Left renal pelvis (tissue), 4 donors: ENCODE data around the gene TUBA8. TPM values are rescaled to one million over a fixed set of nuclear protein-coding genes. Genes with fewer than 3 reads are reported as not detected.
"Not testable (repeated sequence)": the region's sequence is repeated elsewhere in the genome, so short reads cannot be mapped to it uniquely, and the experiment has no call there.

ENCODE experiments used
- DNase-seq, 4 donors: peaks; one replicate each; pipeline ENCODE4 v3.0.0-alpha.2; 2013; ENCODE audit warnings: low read depth in 4 of 4, low spot score in 3 of 4
- polyA plus RNA-seq, 4 donors: library from polyadenylated mRNA; unstranded; fragments of 120-200 nt; gene quantifications; one replicate each; pipeline ENCODE4 v1.2.1, GENCODE V29; 2013; ENCODE audit not compliant: insufficient read length in 4 of 4

The TUBA8 gene
- polyA plus RNA-seq, 4 donors = 3.1 to 3.5 (median 3.2) TPM

- DNase-seq = no peak
Observed at GRCh38 chr22:18103527-18104269, 6.9 kb upstream of the TUBA8 start.

GRCh38 chr22:18104566-18104965, 6.0 kb upstream of the TUBA8 start:
- DNase-seq = no peak

DNA sequence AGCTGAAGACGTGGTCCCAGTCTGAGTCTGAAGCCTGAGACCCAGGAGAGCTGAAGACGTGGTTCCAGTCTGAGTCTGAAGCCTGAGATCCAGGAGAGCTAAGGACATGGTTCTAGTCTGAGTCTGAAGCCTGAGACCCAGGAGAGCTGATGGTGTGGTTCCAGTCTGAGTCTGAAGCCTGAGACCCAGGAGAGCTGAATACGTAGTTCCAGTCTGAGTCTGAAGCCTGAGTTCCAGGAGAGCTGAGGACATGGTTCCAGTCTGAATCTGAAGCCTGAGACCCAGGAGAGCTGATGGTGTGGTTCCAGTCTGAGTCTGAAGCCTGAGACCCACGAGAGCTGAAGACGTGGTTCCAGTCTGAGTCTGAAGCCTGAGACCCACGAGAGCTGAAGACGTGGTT, 4.6 kb upstream of the TUBA8 start:
- not testable (repeated sequence) for DNase-seq

- not testable (repeated sequence) for DNase-seq
Observed at GRCh38 chr22:18106550-18107341, 3.9 kb upstream of the TUBA8 start.

DNA sequence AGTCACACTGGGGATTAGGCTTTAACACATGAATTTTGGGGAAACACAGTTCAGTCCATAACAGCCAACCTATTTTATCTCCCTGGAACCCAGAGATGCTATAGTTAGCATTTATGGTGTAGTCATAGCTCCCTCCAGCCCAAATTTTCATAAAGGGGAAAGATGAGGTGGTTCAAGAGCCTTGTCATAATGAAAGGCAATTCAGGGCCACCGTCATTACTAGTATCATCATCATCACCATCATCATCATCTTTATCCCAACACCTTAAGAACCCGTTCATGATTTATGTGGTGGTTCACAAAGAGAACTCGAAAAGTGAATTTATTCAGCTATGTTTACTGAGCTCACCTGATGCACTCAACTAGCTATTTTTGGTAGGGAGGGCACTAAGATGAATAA, 2.4 kb upstream of the TUBA8 start:
- no peak for DNase-seq

- DNase-seq = no peak
Observed at GRCh38 chr22:18109410-18110193, 1.0 kb upstream of the TUBA8 start.

- DNase-seq = no peak
Observed at GRCh38 chr22:18110954-18111758, 547 bp downstream of the TUBA8 start.

DNA sequence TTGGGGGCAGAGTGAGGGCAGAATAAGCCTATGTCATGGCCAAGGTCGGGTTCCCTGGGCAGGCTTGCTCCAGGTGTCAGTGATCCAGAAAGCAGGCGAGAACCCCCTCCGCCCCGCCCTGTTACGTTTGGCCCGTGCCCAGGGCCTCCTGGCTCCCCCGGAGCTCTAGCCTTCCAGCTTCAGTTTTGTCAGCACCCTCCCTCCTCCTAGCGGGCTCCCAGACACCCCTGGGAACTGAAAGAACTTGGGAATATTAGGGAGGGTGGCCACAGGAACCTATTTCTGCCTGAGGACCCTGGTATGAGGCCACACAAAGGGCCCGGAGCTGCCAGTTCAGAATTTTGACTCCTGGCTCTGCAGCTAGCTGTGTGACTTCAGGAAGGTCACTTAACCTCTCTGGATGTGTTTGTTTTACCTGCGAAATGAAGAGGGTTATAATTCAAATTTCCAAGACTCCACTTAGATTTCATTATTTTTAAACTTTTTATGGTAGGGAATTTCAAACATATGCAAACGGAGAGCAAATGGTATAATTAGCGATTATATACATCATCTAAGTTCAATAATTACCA, 1.2 kb downstream of the TUBA8 start:
- DNase-seq = no peak

- DNase-seq = no peak
Observed at GRCh38 chr22:18112440-18112839, 1.8 kb downstream of the TUBA8 start.

GRCh38 chr22:18113680-18114394, 3.2 kb downstream of the TUBA8 start:
- no peak for DNase-seq

GRCh38 chr22:18114495-18114894, 3.9 kb downstream of the TUBA8 start:
- DNase-seq = no peak

DNA sequence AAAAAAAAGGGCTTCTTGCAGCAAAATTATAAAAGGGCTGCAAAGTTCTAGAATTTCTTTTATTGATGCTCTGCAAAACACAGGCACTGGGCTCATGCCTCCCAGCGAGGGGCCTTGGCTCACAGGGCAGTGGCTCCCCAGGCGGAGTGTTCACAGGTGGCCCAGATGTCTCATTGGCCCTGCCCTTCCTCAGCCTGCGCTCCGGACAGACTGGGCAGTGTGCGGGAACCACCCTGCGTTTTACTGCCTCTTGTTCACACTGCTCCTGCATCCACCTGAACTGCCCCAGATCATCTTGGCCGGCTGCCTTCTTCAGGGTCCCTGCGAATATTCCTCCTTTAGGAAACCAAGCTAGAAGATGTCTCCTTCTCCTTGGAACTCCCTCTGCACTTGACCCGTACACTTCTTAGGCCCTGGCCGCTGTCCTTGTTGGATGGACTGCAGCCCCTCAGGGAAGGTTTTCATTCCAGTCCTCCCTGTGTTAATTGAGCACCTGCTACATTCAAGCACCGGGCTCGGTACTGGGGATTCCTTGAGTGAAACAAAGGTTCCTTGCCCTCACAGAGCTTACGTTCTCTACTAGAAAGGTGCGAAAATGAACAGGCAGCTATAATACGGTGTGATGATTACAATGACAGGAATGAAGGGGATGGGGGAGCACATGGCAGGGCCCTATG, 4.5 kb downstream of the TUBA8 start:
- no peak for DNase-seq

- DNase-seq = no peak
Observed at GRCh38 chr22:18115906-18116371, 5.3 kb downstream of the TUBA8 start.

DNA sequence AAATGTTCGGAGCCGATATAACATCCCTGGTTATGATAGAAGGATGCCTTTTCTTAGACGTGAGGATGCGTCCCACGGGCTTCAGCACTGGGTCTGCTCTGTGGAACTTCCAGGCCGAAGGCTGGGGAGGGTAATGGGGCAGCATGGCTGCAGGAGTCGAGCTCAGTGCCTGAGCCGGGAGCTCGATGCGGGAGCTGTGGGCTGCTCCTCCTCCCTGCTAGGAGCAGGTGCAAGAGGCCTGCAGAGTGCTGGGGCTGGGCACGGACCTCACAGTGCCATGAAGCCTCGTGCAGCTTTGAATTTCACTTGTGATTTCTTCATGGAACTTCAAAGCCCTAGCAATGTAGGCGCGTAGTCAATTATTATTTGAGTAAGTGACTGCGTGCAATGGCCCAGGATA, 6.0 kb downstream of the TUBA8 start:
- no peak for DNase-seq

DNA sequence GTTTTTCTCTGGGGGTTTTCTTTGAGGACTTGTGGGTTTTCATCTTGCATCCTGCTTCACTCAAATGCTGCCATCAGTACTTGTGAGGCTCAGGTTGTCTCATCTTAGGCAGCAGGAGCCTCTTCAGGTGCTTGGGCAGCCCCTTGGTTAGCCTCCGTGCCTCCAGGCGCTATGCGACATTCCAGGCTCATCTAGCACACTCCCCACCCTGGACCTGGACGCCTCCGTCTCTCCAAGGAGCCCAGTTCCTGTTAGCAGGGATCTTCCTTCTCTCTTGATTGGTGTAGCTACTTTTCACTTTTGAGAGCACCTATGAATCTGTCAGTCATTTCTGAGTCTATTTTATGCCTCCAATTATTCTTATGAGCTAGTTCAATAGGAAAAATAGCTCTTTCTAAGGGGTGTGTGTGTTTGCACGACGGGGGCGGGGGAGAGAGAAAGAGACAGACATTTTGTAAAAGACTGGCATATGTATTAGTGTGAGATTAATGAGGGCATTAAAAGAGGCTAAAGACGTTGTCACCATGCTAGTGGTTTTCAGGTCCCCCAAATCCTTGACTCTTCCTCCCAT, 7.8 kb downstream of the TUBA8 start:
- DNase-seq = no peak

- no peak for DNase-seq
Observed at GRCh38 chr22:18119409-18120110, 9.0 kb downstream of the TUBA8 start.

- DNase-seq = no peak
Observed at GRCh38 chr22:18120857-18121256, 10.2 kb downstream of the TUBA8 start.

DNA sequence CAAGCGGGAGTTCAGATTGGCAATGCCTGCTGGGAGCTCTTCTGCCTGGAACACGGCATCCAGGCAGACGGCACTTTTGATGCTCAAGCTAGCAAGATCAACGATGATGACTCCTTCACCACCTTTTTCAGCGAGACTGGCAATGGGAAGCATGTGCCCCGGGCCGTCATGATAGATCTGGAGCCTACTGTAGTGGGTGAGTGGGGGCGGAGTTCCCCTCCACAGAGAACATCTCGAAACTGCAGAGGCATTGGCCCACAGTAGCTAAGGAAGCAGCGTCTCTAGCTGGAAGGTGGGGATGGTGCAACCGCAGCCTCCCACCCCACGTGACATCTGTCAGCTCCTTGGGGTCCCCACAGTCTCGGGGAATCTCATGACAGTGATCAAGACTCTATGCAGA, 10.9 kb downstream of the TUBA8 start:
- DNase-seq = no peak
